Heart left ventricle (tissue), 13 donors: ENCODE data around the gene LZTS3.
"Not testable (repeated sequence)": the region's sequence is repeated elsewhere in the genome, so short reads cannot be mapped to it uniquely, and the experiment has no call there.

Experiments used
- POLR2A ChIP-seq, 2 donors: fragments of 450-650 bp; IDR thresholded peaks; one replicate each; pipeline ENCODE4 v1.6.1; 2017; ENCODE audit warnings: antibody characterized with exemption in 2 of 2, mild to moderate bottlenecking in 2 of 2, moderate library complexity in 2 of 2
- TF ChIP-seq, protein P1 (sequence below), 12 donors: fragments of 200-600 bp; sonication (generic) in 4 of 12; IDR thresholded peaks; one replicate each; pipeline versions ENCODE4 v1.5.0 to v1.8.0; 2018 to 2022; ENCODE audit warnings: antibody characterized with exemption in 12 of 12, mild to moderate bottlenecking in 5 of 12
- donor health status: ischemic (EF 13 %, LVEDD 7.1; RV severe dilation, severe dysfunction).
- donor health status: DM: no; HTN: yes; CAD: no.
- donor health status: DM: no; HTN: no; CAD: no.
- donor health status: ischemic (EF 25% LVEDD 6.9; RV normal size, moderate dysfunction).
- donor health status: ischemic (EF 25% LVEDD 5.7; RV mildly dilated, moderate dysfunction).
- donor health status: ischemic (EF 35%, LVEDD 5.7; RV mildly dilated, moderate dysfunction).
- donor health status: nonischemic (EF 11% LVEDD 7.7; RV severe dilation, severe dysfunction).
- donor health status: DM: yes; HTN: yes; CAD: no.
- donor health status: PGD.
- donor health status: ischemic (EF 29% LVEDD 5.4; RV normal size, mild dysfunction).
- donor health status: nonischemic (EF 23%, LVEDD 6.1; RV moderate dilation, normal function).

DNA sequence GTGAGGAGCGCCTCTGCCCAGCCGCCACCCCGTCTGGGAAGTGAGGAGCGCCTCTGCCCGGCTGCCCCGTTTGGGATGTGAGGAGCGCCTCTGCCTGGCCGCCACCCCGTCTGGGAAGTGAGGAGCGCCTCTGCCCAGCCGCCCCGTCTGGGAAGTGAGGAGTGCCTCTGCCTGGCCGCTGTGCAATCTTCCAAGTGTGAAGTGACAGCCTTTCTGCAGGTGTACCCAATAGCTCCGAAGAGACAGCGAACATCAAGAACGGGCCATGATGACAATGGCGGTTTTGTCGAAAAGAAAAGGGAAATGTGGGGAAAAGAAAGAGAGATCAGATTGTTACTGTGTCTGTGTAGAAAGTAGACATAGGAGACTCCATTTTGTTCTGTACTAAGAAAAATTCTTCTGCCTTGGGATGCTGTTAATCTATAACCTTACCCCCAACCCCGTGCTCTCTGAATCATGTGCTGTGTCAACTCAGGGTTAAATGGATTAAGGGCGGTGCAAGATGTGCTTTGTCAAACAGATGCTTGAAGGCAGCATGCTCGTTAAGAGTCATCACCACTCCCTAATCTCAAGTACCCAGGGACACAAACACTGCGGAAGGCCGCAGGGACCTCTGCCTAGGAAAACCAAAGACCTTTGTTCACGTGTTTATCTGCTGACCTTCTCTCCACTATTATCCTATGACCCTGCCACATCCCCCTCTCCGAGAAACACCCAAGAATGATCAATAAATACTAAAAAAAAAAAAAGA is 47.4 kb downstream of the LZTS3 start:
- TF ChIP-seq, protein P1, sequence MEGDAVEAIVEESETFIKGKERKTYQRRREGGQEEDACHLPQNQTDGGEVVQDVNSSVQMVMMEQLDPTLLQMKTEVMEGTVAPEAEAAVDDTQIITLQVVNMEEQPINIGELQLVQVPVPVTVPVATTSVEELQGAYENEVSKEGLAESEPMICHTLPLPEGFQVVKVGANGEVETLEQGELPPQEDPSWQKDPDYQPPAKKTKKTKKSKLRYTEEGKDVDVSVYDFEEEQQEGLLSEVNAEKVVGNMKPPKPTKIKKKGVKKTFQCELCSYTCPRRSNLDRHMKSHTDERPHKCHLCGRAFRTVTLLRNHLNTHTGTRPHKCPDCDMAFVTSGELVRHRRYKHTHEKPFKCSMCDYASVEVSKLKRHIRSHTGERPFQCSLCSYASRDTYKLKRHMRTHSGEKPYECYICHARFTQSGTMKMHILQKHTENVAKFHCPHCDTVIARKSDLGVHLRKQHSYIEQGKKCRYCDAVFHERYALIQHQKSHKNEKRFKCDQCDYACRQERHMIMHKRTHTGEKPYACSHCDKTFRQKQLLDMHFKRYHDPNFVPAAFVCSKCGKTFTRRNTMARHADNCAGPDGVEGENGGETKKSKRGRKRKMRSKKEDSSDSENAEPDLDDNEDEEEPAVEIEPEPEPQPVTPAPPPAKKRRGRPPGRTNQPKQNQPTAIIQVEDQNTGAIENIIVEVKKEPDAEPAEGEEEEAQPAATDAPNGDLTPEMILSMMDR (IDR thresholded peaks at IDR 0.05): not testable (repeated sequence)
- not testable (repeated sequence) for TF ChIP-seq POLR2A (IDR thresholded peaks at IDR 0.05)
